HG03442 (cell line): Measurements from ENCODE around the gene DUS2.

Experiments used
- ATAC-seq: cut with Tn5 transposase; IDR thresholded peaks from one replicate; pipeline ENCODE4 v1.9.1; 2021; ENCODE audit warnings: mild to moderate bottlenecking, moderate library complexity; ENCODE audit not compliant: unreplicated experiment

Gene DUS2

DNA sequence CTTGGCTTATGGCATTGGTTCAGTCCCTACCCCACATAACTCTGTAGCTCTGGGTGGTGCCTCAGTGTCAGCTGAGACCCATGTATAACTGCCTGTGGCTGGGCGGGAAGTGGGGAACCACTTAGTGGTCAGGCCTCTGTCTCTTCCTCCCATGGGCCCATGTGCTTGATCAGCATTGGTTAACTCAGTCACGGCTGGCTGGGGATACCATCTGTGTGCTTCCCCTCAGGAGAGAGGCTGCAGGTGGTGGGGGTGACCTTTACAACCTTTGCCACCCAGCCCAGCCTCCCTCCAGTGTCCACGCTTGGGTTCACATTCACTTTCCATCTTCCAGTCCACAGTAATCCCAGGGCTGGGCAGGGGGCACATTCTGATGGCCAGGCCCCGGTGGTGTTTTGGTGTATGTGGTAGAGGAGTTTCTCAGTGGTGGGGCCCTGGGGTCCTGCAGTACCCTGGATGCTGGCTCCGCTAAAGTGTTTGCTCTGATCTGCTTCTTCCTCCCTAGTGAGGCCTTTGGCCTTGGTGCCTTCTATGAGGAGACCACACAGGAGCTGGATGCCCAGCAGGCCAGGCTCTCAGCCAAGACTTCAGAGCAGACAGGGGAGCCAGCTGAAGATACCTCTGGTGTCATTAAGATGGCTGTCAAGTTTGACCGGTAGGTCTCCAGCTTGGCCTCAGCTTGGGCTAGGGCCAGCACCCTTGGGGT is 51.9 kb downstream of the DUS2 start:
- peak; percentile 82 for ATAC-seq

DNA sequence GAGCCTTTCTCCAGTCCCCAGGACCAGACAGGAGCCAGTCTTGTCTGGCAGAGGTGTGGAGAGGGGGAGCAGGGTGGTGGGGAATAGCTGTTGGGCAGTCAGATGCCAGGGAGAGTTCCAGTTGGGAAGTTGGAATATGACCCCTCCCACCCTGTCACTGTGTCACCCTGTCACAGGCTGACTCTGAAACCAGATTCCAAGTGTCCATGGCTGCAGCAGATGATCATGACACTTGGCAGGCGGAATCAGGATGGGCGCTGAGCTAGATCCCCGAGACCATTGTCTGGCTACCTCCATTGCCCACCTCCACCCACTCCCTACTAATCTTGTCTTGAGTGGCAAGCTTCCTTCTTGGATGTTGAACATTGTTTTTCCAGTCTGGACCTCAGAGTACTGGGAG is 52.9 kb downstream of the DUS2 start:
- no peak for ATAC-seq

DNA sequence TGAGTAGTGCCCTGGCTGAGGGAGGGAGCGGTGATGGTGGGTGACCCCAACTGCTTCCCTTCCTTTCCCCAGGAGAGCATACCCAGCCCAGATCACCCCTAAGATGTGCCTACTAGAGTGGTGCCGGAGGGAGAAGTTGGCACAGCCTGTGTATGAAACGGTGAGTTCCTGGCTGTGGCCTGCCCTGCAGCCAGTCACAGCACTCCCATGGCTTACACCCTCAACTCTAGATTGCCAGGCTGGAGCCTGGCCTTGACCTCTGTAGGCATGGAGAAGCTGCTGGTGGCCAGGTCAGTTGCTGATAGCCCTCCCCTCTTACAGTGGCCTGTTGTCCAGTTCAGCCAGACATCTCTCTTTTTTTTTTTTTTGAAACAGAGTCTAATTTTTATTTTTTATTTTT is 53.5 kb downstream of the DUS2 start:
- ATAC-seq, result no peak

DNA sequence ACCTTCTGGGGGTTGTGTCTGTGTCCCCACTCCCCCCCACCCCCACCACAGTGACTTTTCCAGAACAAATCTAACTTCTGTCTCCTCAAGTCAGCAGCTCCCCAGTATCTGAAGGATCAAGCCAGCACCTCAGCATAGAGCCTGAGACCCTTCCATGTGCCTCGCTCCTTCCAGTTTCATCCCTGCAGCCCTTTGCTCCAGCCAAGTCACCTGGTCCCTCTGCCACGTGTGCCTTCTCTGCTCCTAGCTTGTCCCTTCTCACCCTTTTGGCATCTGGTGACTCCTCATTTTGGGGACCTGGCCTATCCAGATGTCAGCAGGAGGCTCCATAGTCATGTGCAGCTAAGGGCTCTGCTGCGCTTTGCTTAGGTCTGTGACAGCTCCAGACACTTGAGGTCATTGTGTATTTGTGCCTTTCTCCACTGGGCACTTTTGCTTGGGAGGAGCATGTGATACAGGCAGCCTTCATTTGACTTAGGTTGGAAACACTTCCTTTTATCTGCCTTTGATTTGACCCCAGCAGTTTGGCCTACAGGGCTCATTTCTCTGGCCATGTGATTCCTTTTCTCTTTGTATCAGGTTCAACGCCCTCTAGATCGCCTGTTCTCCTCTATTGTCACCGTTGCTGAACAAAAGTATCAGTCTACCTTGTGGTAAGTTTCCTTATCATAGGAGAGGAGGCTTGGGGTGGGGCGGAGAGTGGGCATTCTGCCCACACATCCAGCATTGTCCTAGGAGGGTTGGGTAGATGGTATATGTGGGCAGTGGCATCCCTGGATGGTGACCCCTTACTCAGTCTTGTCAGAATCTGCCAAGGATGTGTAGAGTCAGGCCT is 55.0 kb downstream of the DUS2 start:
- ATAC-seq, result no peak

DNA sequence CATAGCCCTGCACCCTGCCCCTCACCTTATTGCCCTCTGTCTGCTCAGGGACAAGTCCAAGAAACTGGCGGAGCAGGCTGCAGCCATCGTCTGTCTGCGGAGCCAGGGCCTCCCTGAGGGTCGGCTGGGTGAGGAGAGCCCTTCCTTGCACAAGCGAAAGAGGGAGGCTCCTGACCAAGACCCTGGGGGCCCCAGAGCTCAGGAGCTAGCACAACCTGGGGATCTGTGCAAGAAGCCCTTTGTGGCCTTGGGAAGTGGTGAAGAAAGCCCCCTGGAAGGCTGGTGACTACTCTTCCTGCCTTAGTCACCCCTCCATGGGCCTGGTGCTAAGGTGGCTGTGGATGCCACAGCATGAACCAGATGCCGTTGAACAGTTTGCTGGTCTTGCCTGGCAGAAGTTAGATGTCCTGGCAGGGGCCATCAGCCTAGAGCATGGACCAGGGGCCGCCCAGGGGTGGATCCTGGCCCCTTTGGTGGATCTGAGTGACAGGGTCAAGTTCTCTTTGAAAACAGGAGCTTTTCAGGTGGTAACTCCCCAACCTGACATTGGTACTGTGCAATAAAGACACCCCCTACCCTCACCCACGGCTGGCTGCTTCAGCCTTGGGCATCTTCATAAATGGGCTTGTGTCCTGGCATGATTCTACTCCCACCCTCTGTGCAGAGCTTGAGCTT is 55.8 kb downstream of the DUS2 start:
- ATAC-seq, result no peak

DNA sequence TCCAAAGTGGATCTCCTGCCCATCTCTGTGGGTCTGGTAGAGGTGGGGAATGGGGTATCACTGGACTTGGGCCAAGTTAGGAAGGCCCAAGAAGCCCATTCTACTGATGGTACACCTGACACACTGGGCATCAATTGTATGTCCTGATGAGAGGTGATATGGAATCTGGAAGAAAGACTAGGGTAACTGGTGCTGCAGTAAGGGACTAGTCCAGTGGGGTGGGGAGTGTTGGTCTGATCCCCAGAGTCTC is 56.2 kb downstream of the DUS2 start:
- ATAC-seq, result no peak

DNA sequence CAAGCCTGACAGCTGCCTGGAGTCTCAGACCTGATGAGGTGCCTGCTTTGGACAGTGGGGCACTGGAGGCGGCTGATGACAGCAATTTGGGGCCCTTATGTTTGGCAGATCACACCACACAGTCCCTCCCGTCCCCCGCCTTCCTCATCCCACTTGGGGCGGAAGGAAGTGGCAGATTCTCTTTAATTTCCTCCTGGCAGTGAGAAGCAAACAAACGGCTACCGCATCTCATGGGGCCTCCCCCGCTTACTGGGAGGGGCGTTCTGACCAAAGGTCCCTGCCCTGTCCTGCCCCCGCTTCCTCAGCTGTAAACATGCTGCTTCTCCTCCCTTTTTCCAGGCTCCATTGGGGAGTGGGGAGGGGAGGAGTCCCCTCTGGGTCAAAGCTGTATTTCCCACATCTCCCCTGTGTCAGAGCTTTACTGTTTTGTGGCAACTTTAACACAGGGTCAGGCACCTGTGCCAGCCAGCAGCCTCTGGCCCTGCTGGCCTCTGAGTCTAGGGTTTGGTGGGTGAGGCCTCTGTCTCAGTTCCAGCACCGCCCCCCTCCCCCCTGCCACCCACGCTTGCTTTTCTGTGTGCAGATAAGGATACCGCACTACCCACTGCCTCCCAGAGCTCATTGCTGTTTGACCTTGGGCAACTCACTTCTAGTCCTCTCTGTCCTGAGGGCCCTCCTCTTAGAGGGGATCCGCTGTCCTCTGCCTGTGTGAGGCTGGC is 56.7 kb downstream of the DUS2 start:
- no peak for ATAC-seq

DNA sequence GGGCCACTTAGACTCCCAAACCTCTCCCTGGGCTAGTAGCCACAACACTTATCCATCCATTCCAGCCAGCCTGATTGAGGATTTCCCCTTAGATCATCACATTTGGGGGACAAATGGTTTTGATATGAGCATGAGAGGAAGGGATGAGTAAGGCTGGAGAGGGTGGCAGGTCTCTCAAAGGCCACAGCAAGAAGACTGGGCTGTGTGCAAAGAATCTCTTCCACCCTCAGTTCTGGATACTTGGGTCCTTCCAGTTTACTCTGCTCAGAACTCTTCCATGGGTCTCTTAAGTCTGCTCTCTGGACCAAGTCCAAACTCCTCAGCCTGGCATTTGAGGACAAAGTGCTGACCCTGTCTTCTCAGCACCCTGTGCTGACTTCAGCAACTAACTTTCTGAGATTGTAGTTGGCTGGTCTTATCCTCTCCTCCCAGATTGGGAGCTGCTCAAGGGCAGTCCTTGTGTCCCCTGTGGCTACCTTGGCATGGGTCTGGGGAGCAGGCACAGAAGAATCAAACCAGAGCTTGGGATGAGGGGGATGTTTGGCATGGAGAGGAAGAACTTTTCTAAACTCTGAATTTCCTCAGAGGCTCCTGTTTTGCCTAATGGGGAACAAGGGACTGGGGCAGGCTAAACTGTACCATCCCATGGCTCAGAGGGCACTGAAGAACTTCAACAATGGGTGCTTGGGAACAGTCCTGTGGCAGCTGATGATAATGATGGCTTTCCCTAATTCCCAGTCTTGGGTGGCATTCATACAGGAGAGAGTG is 59.0 kb downstream of the DUS2 start:
- no peak for ATAC-seq

DNA sequence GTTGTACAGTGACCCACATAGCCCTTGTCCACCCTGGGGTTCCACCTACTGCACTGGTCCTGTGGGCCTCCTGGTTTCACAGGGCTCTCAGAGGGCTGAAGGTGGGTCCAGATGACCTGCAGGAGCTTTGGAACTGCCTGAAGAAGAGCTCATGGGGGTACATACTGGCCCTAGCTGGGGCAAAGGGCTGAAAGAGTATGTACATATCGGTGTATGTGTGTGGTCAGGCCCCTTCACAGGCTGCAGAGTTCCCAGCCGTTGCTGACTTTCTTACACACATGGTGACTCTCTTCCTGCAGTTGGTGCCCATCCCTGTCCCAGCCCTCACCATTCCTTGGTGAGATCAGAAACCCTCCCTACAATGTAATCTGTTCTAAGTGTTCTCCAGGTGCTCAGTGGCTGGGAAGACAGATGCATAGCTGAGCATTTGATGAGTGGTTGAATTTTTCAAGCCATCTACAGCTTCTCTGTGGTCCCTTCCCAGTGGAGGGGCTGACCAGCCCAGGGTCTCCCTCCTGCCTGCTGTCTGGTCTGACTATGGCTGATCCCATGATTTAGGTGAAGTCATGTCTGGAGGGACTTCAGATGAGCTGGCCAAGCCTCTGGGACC is 59.6 kb downstream of the DUS2 start:
- ATAC-seq, result no peak

DNA sequence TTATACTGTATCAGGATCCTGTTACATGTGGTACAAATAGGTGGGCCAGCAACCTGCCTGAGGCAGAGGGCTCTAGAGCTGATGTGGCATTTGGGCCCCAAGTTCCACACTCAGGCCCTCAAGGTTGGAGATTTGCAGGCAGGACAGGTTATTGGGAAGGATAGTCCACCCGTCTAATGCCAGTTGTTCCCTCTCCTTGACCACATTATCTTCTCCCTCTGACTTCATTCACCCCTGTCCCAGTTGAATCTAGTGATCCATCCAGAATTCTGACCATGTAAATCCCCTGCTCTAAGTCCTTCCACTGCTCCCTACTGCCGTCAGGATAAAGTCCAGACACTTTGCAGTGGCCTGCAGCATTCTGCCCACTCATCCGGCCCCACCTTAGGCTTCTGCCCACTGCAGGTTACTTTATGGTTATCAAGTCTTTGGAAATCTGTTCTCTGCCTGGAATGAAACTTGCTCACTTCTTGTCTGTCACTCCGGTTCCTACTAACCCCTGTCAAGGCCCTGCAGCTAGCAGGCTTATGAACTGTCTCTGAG is 60.2 kb downstream of the DUS2 start:
- no peak for ATAC-seq

DNA sequence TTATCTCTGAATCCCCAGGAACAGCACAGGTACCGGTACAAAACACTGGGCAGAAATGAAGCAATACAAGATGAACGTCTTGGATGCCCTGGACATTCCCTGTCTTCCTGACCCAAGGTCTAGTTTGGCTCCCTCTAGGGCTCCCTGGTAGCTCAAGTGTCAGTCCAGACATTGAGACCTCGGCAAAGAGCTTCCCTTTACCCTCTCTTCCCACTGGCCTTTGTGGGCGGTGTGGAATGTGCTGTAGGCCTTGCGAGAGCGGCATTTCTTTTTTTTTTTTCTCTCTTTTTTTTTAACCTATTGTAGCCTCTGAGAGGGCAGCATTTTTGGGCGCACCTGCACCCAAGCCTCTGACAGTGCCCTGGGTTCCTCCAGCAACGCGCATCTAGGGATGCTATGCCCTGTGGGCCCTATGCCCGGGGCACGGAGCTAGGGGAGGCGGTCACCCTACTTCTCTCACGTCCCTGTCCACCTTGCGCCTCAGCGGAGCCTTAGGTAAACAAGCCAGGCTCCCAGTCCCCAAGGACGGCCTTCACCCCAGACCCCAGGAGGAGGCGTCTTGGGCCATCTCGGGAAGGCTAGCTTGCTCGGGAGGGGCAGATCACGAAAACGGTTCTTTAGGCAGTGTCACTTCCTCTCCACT is 60.9 kb downstream of the DUS2 start:
- no peak for ATAC-seq

DNA sequence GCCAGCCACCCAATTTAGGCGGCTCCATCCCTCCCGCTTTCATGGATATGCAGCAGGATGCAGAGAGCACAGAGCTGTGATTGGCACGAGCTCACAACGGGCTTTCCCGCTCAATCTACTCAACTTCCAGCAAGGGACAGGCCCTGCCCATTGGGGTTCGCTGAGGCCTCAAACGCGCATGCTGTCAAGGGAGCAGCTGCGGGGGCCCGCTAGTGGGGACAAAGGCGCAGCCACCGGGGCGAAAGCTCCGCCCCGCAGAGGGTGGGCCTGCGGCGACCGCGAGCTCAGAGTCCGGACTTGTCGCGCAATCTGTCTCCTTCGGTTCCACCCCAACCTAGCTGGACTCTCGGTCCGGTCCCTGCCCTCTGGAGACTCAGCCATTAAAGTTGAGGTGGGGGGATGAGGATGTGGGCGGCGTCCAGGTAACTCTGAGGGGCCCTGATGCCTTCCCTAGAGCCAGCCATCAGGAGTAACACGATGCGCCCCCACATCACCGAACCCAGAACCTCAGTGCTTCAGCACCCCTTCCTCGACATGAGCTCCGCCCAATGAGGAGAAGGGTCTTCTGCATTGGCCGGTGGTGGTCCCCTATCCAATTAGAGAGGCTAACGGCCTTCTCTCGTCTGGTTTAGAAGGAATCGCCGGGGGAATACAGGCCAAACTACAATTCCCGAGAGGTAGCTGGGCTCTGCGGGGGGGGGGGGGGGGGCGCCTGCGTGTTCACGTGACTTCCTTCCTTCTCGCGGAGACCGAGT is 61.6 kb downstream of the DUS2 start:
- peak; percentile 53 for ATAC-seq

DNA sequence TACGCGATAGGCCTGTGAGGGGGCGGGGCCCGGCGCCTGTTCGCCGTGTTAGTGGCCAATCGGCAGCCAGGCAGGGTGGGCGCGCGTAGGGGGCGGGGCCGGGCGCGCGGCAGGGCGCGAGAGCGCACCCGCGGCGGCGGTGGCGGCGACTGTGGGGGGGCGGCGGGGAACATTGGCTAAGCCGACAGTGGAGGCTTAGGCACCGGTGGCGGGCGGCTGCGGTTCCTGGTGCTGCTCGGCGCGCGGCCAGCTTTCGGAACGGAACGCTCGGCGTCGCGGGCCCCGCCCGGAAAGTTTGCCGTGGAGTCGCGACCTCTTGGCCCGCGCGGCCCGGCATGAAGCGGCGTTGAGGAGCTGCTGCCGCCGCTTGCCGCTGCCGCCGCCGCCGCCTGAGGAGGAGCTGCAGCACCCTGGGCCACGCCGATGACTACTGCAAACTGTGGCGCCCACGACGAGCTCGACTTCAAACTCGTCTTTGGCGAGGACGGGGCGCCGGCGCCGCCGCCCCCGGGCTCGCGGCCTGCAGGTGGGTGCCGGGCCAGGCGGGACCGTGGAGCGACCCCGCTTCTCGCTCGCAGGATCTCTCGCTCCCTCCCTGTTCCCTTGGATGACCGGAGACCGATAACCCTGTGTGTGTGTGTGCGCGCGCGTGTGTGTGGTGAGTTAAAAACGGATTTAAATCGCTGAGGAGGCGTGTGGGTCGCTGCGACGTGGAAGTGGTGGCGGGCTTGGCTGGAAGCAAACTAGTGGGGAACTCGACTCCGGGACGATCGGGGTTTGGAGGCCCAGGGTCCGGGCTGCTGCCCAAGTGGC is 62.4 kb downstream of the DUS2 start, which contains the start of gene NFATC3:
TSS of gene NFATC3 (plus strand) at position 112 of the 813 bp plus-strand sequence. CDS start at position 424, 312 bp downstream.
- peak; percentile 59 for ATAC-seq

DNA sequence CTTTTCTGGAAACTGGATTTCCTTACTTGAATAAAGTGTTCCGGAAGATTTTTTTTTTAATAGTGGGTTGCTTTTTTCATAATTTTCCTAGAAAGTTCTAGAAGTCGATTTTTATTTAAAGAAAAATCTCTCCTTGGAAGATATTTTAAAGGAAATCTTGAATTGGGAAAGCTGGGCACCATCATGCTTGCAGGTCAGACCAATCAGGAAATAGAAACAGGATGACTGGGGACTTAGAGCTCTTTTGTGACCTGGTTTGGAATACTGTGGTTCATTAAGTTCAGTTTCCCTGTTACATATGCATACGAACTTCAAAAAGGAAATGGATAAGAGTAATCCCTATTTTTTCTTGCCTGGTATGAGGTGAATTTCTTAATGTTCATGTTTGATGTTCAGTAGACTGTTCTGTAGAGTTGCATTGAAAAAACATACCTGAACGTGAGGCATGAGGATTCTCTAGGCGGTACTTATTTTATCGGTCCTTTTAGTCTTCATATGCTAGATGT is 63.3 kb downstream of the DUS2 start:
- no peak for ATAC-seq

DNA sequence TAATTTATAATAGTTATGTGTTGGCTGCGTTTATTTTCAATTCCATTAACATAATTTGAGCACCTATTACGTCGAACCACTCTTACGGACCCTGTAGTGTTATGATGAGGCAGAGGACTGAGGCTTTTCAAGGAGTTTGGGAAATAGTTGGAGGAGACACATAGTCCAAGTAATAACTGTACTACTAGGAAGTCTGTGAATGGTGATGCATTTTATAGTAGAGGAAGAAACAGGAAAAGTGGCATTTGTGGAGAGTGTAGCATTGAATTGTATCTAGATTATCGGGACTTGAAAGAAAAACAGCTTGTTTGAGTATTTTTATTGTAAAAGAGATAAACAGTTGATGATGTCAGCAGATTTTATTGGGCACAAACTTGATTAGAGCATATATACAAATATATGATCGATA is 63.8 kb downstream of the DUS2 start:
- ATAC-seq, result no peak

DNA sequence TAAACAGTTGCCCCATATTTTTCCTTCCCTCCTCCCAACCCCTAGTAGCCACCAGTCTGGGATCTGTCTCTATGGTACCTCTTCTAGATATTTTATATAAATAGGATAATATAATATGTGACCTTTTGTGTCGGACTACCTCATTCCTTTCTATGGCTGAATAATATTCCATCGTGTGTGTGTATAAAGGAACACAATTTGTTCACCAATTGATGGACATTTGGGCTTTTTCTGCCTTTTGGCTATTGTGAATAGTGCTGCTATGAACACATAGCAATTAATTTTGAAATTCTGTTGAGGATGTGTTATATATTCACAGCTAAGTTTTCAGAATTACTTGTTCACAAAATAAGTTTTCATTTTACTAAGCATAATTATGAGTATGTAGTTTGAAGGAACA is 64.6 kb downstream of the DUS2 start:
- ATAC-seq, result no peak

DNA sequence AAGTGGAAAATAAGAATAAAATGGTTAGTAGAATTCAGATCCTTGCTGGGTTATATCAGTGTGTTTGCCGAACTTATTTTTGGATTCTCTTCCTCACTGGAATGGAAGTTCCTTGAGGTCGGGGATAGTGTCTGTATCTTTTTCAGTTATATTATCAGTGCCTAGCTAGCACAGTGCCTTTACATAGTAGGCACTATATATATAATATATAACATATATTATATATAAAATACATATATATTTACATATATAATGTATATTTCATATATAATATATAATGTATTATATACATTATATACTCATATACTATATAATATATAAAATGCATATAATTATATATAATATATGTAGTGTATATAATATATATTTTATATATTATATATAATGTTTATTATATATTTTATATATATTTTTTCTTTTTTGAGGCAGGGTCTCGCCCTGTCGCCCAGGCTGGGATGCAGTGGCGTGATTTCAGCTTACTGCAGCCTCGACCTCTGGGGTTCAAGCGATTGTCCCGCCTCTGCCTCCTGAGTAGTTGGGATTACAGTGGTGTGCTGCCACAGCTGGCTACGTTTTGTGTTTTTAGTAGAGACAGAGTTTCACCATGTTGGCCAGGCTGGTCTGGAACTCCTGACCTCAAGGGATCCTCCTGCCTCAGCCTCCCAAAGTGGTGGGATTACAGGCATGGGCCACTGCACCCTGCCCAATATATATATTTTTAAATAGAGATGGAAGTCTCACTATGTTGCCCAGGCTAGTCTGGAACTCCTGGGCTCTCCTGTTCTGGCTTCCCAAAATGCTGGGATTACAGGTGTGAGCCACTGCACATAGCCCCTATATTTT is 65.3 kb downstream of the DUS2 start:
- ATAC-seq, result no peak
